Erythroblast (primary cell): ENCODE results near the gene LMLN.

ENCODE experiments used
- GATA1 ChIP-seq: IDR thresholded peaks from 2 replicates; pipeline ENCODE4 v1.6.1; 2011; ENCODE audit warnings: low read depth, mild to moderate bottlenecking, control low read depth, low read length, moderate library complexity
- POLR2A ChIP-seq: IDR thresholded peaks from 2 replicates; pipeline ENCODE4 v1.6.1; 2011; ENCODE audit warnings: mild to moderate bottlenecking, low read length

DNA sequence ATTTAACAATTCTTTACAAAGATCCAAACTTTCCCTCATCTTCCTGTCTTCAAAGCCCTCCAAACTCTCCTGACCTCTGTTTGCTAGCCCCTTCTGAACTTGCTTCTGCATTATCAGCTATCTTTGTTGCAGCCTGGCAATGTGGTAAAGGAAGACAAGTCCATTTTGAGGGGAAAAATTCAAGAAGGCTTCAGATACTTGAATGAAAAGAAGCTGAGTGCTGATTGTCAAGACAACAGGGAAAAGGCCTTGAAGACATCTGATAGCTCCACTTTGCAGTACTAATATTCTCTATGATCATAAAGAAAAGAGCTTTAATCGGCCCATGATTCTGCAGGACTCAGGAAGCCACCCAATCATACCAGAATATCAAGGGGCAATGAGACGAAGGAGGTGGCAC lies 91.8 kb downstream of the LMLN start:
- TF ChIP-seq POLR2A (no peak), GATA1 (no peak)
